HG03097 (cell line): ENCODE data around the gene DTX4.

ENCODE experiments used
- ATAC-seq: cut with Tn5 transposase; IDR thresholded peaks from one replicate; pipeline ENCODE4 v1.9.1; 2021; ENCODE audit not compliant: unreplicated experiment, low FRiP score

Gene DTX4

GRCh38 chr11:59216641-59217564, 45.0 kb downstream of the DTX4 start:
- peak; percentile 92 for ATAC-seq

- ATAC-seq = no peak
Observed at GRCh38 chr11:59218319-59218718, 46.4 kb downstream of the DTX4 start.

GRCh38 chr11:59218893-59219292, 47.0 kb downstream of the DTX4 start:
- no peak for ATAC-seq

- no peak for ATAC-seq
Observed at GRCh38 chr11:59219836-59220235, 47.9 kb downstream of the DTX4 start.

GRCh38 chr11:59221441-59221840, 49.5 kb downstream of the DTX4 start:
- no peak for ATAC-seq

GRCh38 chr11:59222464-59223060, 50.6 kb downstream of the DTX4 start:
- ATAC-seq = no peak

GRCh38 chr11:59223177-59223576, 51.2 kb downstream of the DTX4 start:
- ATAC-seq = no peak

- no peak for ATAC-seq
Observed at GRCh38 chr11:59223611-59224010, 51.7 kb downstream of the DTX4 start.

GRCh38 chr11:59224351-59224928, 52.5 kb downstream of the DTX4 start:
- ATAC-seq = no peak

- no peak for ATAC-seq
Observed at GRCh38 chr11:59225017-59225416, 53.1 kb downstream of the DTX4 start.

GRCh38 chr11:59226396-59226795, 54.5 kb downstream of the DTX4 start:
- ATAC-seq = no peak

GRCh38 chr11:59240322-59240721, 68.4 kb downstream of the DTX4 start:
- ATAC-seq = no peak

- ATAC-seq = no peak
Observed at GRCh38 chr11:59243633-59244032, 71.7 kb downstream of the DTX4 start.

GRCh38 chr11:59247531-59248227, 75.7 kb downstream of the DTX4 start:
- no peak for ATAC-seq

- ATAC-seq = no peak
Observed at GRCh38 chr11:59249535-59249934, 77.6 kb downstream of the DTX4 start.

GRCh38 chr11:59253001-59253400, 81.1 kb downstream of the DTX4 start:
- no peak for ATAC-seq

- no peak for ATAC-seq
Observed at GRCh38 chr11:59254286-59254685, 82.4 kb downstream of the DTX4 start.

- no peak for ATAC-seq
Observed at GRCh38 chr11:59255281-59255680, 83.3 kb downstream of the DTX4 start.
